ENCODE results near the gene ZNF805. TPM values are rescaled to one million over a fixed set of nuclear protein-coding genes. Genes with fewer than 3 reads are reported as not detected.
"Not testable (repeated sequence)": the region's sequence is repeated elsewhere in the genome, so short reads cannot be mapped to it uniquely, and the experiment has no call there.

ZNF805 gene
- total and polyA plus RNA-seq, 2 donors from 2014 or later, result 0.82 to 17.3 TPM

- no peak for FAIRE-seq
- intact Hi-C loops (cut with DNase I), result no loop called here
- Histone ChIP-seq H3K4me3 (ENCODE audit: low read length in 3 of 3) (no peak overlapping the region), H3K9me3 (ENCODE audit: control insufficient read depth in 2 of 3, insufficient read depth in 1 of 3, low read length in 3 of 3) (no peaks in the 10 kb centered on the region), H3K9ac (ENCODE audit: low read length in 3 of 3) (no peak overlapping the region), H3K4me1 (ENCODE audit: control insufficient read depth in 2 of 3, insufficient read depth in 2 of 3, low read depth in 1 of 3, low read length in 3 of 3) (no peaks in the 10 kb centered on the region), H3K36me3 (ENCODE audit: control insufficient read depth in 2 of 3, insufficient read depth in 3 of 3, low read length in 3 of 3) (peaks cover 0 to 2% (median 0%) of the 10 kb centered on the region in 3 donors), H3K27ac (ENCODE audit: low read depth in 2 of 2, low read length in 2 of 2) (no peak overlapping the region), H3K27me3 (ENCODE audit: control insufficient read depth, insufficient read depth, low read length) (no peaks in the 10 kb centered on the region)
- no peak for TF ChIP-seq CTCF (IDR thresholded peaks at IDR 0.05; ENCODE audit: borderline replicate concordance, extremely low read depth, insufficient read depth)
- DNase-seq, result no peak
These were observed 32.6 kb downstream of the ZNF805 start for GRCh38 chr19:57273014-57273413.

- H3K4me1 ChIP-seq (ENCODE audit: control insufficient read depth in 2 of 3, insufficient read depth in 2 of 3, low read depth in 1 of 3, low read length in 3 of 3), result peaks cover 0 to 3% (median 0%) of the 10 kb centered on the region in 3 donors
- no peak for DNase-seq
- no peak overlapping the region for H3K4me3 ChIP-seq (ENCODE audit: low read length in 3 of 3)
- no peak overlapping the region for H3K9ac ChIP-seq (ENCODE audit: low read length in 3 of 3)
- H3K9me3 ChIP-seq (ENCODE audit: control insufficient read depth in 2 of 3, insufficient read depth in 1 of 3, low read length in 3 of 3), result no peaks in the 10 kb centered on the region
- H3K27me3 ChIP-seq (ENCODE audit: control insufficient read depth, insufficient read depth, low read length), result no peaks in the 10 kb centered on the region
- intact Hi-C loops (cut with DNase I), result no loop called here
- H3K27ac ChIP-seq (ENCODE audit: low read depth in 2 of 2, low read length in 2 of 2), result no peak overlapping the region
- no peak for TF ChIP-seq CTCF (IDR thresholded peaks at IDR 0.05; ENCODE audit: borderline replicate concordance, extremely low read depth, insufficient read depth)
- FAIRE-seq, result no peak
- no peaks in the 10 kb centered on the region for H3K36me3 ChIP-seq (ENCODE audit: control insufficient read depth in 2 of 3, insufficient read depth in 3 of 3, low read length in 3 of 3)
These were observed 36.0 kb downstream of the ZNF805 start for GRCh38 chr19:57276430-57276829.

GRCh38 chr19:57278481-57278880 lies 38.0 kb downstream of the ZNF805 start:
- H3K36me3 ChIP-seq (ENCODE audit: control insufficient read depth in 2 of 3, insufficient read depth in 3 of 3, low read length in 3 of 3); H3K4me3 ChIP-seq (ENCODE audit: low read length in 3 of 3); H3K9me3 ChIP-seq (ENCODE audit: control insufficient read depth in 2 of 3, insufficient read depth in 1 of 3, low read length in 3 of 3); FAIRE-seq; DNase-seq; H3K9ac ChIP-seq (ENCODE audit: low read length in 3 of 3); intact Hi-C loops (cut with DNase I); H3K27me3 ChIP-seq (ENCODE audit: control insufficient read depth, insufficient read depth, low read length); H3K27ac ChIP-seq (ENCODE audit: low read depth in 2 of 2, low read length in 2 of 2): not testable (repeated sequence)
- peaks cover 0 to 15% (median 14%) of the 10 kb centered on the region in 3 donors for H3K4me1 ChIP-seq (ENCODE audit: control insufficient read depth in 2 of 3, insufficient read depth in 2 of 3, low read depth in 1 of 3, low read length in 3 of 3)

GRCh38 chr19:57279418-57280164 lies 39.2 kb downstream of the ZNF805 start:
- H3K27me3 ChIP-seq (ENCODE audit: control insufficient read depth, insufficient read depth, low read length), result no peaks in the 10 kb centered on the region
- peak overlapping the region; percentile 98 to 100 (median 98) for H3K9ac ChIP-seq (ENCODE audit: low read length in 3 of 3)
- FAIRE-seq (no peak), DNase-seq (peak; percentile 93 to 99 (median 98))
- no peak for TF ChIP-seq CTCF (IDR thresholded peaks at IDR 0.05; ENCODE audit: borderline replicate concordance, extremely low read depth, insufficient read depth)
- H3K36me3 ChIP-seq (ENCODE audit: control insufficient read depth in 2 of 3, insufficient read depth in 3 of 3, low read length in 3 of 3), result peaks cover 0 to 8% (median 4%) of the 10 kb centered on the region in 3 donors
- H3K4me1 ChIP-seq (ENCODE audit: control insufficient read depth in 2 of 3, insufficient read depth in 2 of 3, low read depth in 1 of 3, low read length in 3 of 3), result peaks cover 0 to 15% (median 14%) of the 10 kb centered on the region in 3 donors
- peak overlapping the region; percentile 99 to 100 for H3K27ac ChIP-seq (ENCODE audit: low read depth in 2 of 2, low read length in 2 of 2)
- H3K9me3 ChIP-seq (ENCODE audit: control insufficient read depth in 2 of 3, insufficient read depth in 1 of 3, low read length in 3 of 3), result no peaks in the 10 kb centered on the region
- intact Hi-C loops (cut with DNase I), result no loop called here
- H3K4me3 ChIP-seq (ENCODE audit: low read length in 3 of 3), result peak overlapping the region; percentile 87 to 98 (median 97)

Measured in kidney (tissue), 14 donors.